Endothelial cell of umbilical vein (primary cell): ENCODE results near the gene NR5A2. TPM values are rescaled to one million over a fixed set of nuclear protein-coding genes. Genes with fewer than 3 reads are reported as not detected.

ENCODE experiments used
- BruUV-seq: library from RNA; stranded (reverse); fragments of 400-500 nt; replicated peaks from 2 replicates; lab custom pipeline; 2021; lab: Mats Ljungman, UMichigan
- CTCF ChIA-PET: fragments of 300-600, 350-600 bp; sonication (Branson Sonifier 250); formaldehyde crosslinking; loops from one replicate; lab custom pipeline; 2021; ENCODE audit warnings: antibody characterized with exemption, inconsistent platforms; lab: Charles Lee
- POLR2A ChIA-PET: fragments of 300-600, 350-600 bp; sonication (Branson Sonifier 250); formaldehyde crosslinking; loops from one replicate; lab custom pipeline; 2021; ENCODE audit warnings: antibody characterized with exemption, inconsistent platforms; lab: Charles Lee
- DNase-seq: peaks from one replicate; pipeline ENCODE4 v3.0.0-alpha.2; 2011; ENCODE audit warnings: low read depth, low spot score
- FAIRE-seq: peaks from 2 replicates; lab custom pipeline; 2011; peaks lifted over from hg19 to GRCh38; lab: Jason Lieb, UNC
- H2AFZ ChIP-seq: 2 replicates; pipeline ENCODE4 v1.6.0; 2012; ENCODE audit warnings: low read depth, low read length, control low read depth, inconsistent platforms
- H3K27ac ChIP-seq: 2 replicates; pipeline ENCODE4 v1.5.1; 2011; ENCODE audit warnings: low read depth, mild to moderate bottlenecking, control low read depth, low read length, moderate library complexity; ENCODE audit not compliant: insufficient read depth
- H3K27me3 ChIP-seq, 2 experiments: 2 replicates each; pipeline versions ENCODE4 v1.6.0 to v1.6.1; 2011; ENCODE audit warnings: low read length in 2 of 2, mixed read lengths in 1 of 2; ENCODE audit not compliant: control insufficient read depth in 2 of 2, insufficient read depth in 2 of 2
- H3K36me3 ChIP-seq, 2 experiments: 2 replicates in 1 of 2; 3 replicates in 1 of 2; pipeline ENCODE4 v1.5.1; 2011; ENCODE audit warnings: low read length in 2 of 2, mild to moderate bottlenecking in 1 of 2, moderate library complexity in 1 of 2; ENCODE audit not compliant: control insufficient read depth in 2 of 2, insufficient read depth in 2 of 2; ENCODE audit errors: extremely low read depth in 1 of 2
- H3K4me1 ChIP-seq: 3 replicates; pipeline ENCODE4 v1.5.1; 2011; ENCODE audit warnings: mild to moderate bottlenecking, low read length; ENCODE audit not compliant: control insufficient read depth, insufficient read depth; ENCODE audit errors: extremely low read depth
- H3K4me2 ChIP-seq: 2 replicates; pipeline ENCODE4 v1.6.1; 2011; ENCODE audit warnings: low read length, control low read depth, mixed read lengths; ENCODE audit not compliant: insufficient read depth
- H3K4me3 ChIP-seq, 3 experiments: fragments of 200-600 bp in 1 of 3; sonication (generic), shearing (Covaris generic) in 1 of 3; replicated peaks in 1 of 3; 2 replicates each; pipeline ENCODE4 v1.5.1; 2011 to 2016; ENCODE audit warnings: control low read depth in 3 of 3, low read length in 3 of 3, mild to moderate bottlenecking in 2 of 3, inconsistent platforms in 1 of 3, low read depth in 1 of 3, moderate library complexity in 1 of 3; ENCODE audit not compliant: insufficient read depth in 1 of 3
- H3K79me2 ChIP-seq: 2 replicates; pipeline ENCODE4 v1.6.0; 2012; ENCODE audit warnings: low read length, inconsistent platforms; ENCODE audit not compliant: control insufficient read depth, insufficient read depth
- H3K9ac ChIP-seq: replicated peaks from 2 replicates; pipeline ENCODE3; 2011; ENCODE audit warnings: low read length, control low read depth; ENCODE audit not compliant: insufficient read depth; ENCODE audit errors: extremely low read depth
- H3K9me1 ChIP-seq: replicated peaks from 3 replicates; pipeline ENCODE4 v1.6.0; 2011; ENCODE audit warnings: mild to moderate bottlenecking, low read length; ENCODE audit not compliant: control insufficient read depth, insufficient read depth; ENCODE audit errors: extremely low read depth
- H3K9me3 ChIP-seq: replicated peaks from 2 replicates; pipeline ENCODE4 v1.5.1; 2012; ENCODE audit warnings: low read length, inconsistent platforms; ENCODE audit not compliant: control insufficient read depth, insufficient read depth
- H4K20me1 ChIP-seq: replicated peaks from 2 replicates; pipeline ENCODE3; 2011; ENCODE audit warnings: mild to moderate bottlenecking, low read length; ENCODE audit not compliant: control insufficient read depth, insufficient read depth; ENCODE audit errors: extremely low read depth
- EZH2 ChIP-seq: IDR thresholded peaks from 2 replicates; pipeline ENCODE4 v1.6.1; 2012; ENCODE audit warnings: borderline replicate concordance, low read depth, mild to moderate bottlenecking, moderate library complexity, low read length, inconsistent platforms; ENCODE audit not compliant: severe bottlenecking
- FOS ChIP-seq: IDR thresholded peaks from 2 replicates; pipeline ENCODE4 v1.6.1; 2011; ENCODE audit warnings: mild to moderate bottlenecking, low read length, moderate library complexity, borderline replicate concordance; ENCODE audit not compliant: insufficient read depth
- GATA2 ChIP-seq: IDR thresholded peaks from 2 replicates; pipeline ENCODE4 v1.7.0; 2011; ENCODE audit warnings: low read depth, mild to moderate bottlenecking, moderate library complexity, mixed read lengths, low read length; ENCODE audit not compliant: insufficient read length, insufficient read depth
- JUN ChIP-seq: IDR thresholded peaks from 2 replicates; pipeline ENCODE4 v1.6.1; 2011; ENCODE audit warnings: borderline replicate concordance, low read depth; ENCODE audit not compliant: insufficient read length, insufficient read depth
- MYC ChIP-seq: IDR thresholded peaks from one replicate; pipeline ENCODE4 v1.6.1; 2011; ENCODE audit warnings: mild to moderate bottlenecking, low read depth, low read length
- POLR2A ChIP-seq: IDR thresholded peaks from 2 replicates; pipeline ENCODE4 v1.6.1; 2012; ENCODE audit warnings: low read depth, mild to moderate bottlenecking, control low read depth, low read length
- POLR2AphosphoS5 ChIP-seq: IDR thresholded peaks from 2 replicates; pipeline ENCODE4 v1.6.1; 2012; ENCODE audit warnings: low read depth, mild to moderate bottlenecking, control low read depth, low read length, moderate library complexity; ENCODE audit not compliant: insufficient read depth
- dilution Hi-C: fragments of 300-500 bp; cut with MboI; formaldehyde crosslinking; loops from one replicate; pipeline ENCODE4 v1.15.0; 2019; ENCODE audit warnings: low sequenced_read_pairs; ENCODE audit not compliant: extremely low pct_ligation_motif_present
- intact Hi-C: fragments of 100-400 bp; cut with micrococcal nuclease; formaldehyde crosslinking; loops from one replicate; pipeline ENCODE4 v1.10.0; 2022
- polyA plus RNA-seq, 4 experiments: library from polyadenylated mRNA; depleted of rRNA in 3 of 4; stranded (reverse) in 3 of 4; unstranded in 1 of 4; fragments of >200 nt; gene quantifications; 2 replicates each; pipeline versions ENCODE4 v1.2.1 to v1.2.3, GENCODE V29; 2011 to 2012; ENCODE audit warnings: missing spikeins in 1 of 4
- total RNA-seq: library from RNA; stranded (reverse); gene quantifications from 2 replicates; pipeline ENCODE4 v1.2.3, GENCODE V29; 2021
- TF ChIP-seq, protein P1 (sequence below), 2 donors: IDR thresholded peaks; 1 replicate in 1 of 2; 2 replicates in 1 of 2; pipeline ENCODE4 v1.5.1; 2011; ENCODE audit warnings: low read length in 2 of 2, mild to moderate bottlenecking in 2 of 2, moderate library complexity in 2 of 2, control low read depth in 1 of 2, inconsistent platforms in 1 of 2, low read depth in 1 of 2; ENCODE audit not compliant: insufficient read depth in 1 of 2; ENCODE audit errors: extremely low read depth in 1 of 2
- TF ChIP-seq, protein P2 (sequence below): IDR thresholded peaks from 2 replicates; pipeline ENCODE4 v1.6.1; 2011; ENCODE audit not compliant: insufficient read depth, insufficient read length

NR5A2 gene
- total and polyA plus RNA-seq, 2 donors (not counting 3 experiments of a cell fraction or from before 2014, with no cell fraction given): 3.4 to 12.1 TPM

- DNase-seq (no peak), FAIRE-seq (no peak)
- CTCF ChIA-PET: no interaction called here
- dilution Hi-C loops (no loop called here), intact Hi-C loops (no loop called here)
- no peak overlapping the region for H2AFZ ChIP-seq
- TF ChIP-seq JUN (peak; percentile 3), EZH2 (no peak)
- no peaks in the 10 kb centered on the region for H3K4me1 ChIP-seq
- H3K9me1 ChIP-seq: no peaks in the 10 kb centered on the region
- no peak overlapping the region for H3K27ac ChIP-seq
- no peaks in the 10 kb centered on the region for H4K20me1 ChIP-seq
- no peaks in the 10 kb centered on the region for H3K79me2 ChIP-seq
- no peak overlapping the region for H3K9ac ChIP-seq
- no peaks in the 10 kb centered on the region for H3K27me3 ChIP-seq
- H3K9me3 ChIP-seq: no peaks in the 10 kb centered on the region
- H3K36me3 ChIP-seq: no peaks in the 10 kb centered on the region
- BruUV-seq: no TSS peak
- POLR2A ChIA-PET: no interaction called here
- H3K4me2 ChIP-seq: no peak overlapping the region
- no peak overlapping the region for H3K4me3 ChIP-seq
Observed at GRCh38 chr1:200207711-200208126, 180.2 kb downstream of the NR5A2 start.

- H4K20me1 ChIP-seq: no peaks in the 10 kb centered on the region
- H3K4me3 ChIP-seq: no peak overlapping the region
- no peak overlapping the region for H3K4me2 ChIP-seq
- dilution Hi-C loops: no loop called here
- intact Hi-C loops: no loop called here
- no peaks in the 10 kb centered on the region for H3K79me2 ChIP-seq
- H3K9me1 ChIP-seq: no peaks in the 10 kb centered on the region
- ChIA-PET POLR2A (no interaction called here), CTCF (interaction anchor here (1.3 to 1.8 kb wide), 2 partner anchors 14 to 72 kb away, joined by 5 to 6 read pairs; no protein-coding TSS in a partner anchor)
- no peaks in the 10 kb centered on the region for H3K9me3 ChIP-seq
- no peak for DNase-seq
- no peak overlapping the region for H3K27ac ChIP-seq
- H2AFZ ChIP-seq: no peak overlapping the region
- TF ChIP-seq GATA2 (no peak), POLR2AphosphoS5 (no peak), EZH2 (no peak), POLR2A (no peak), JUN (no peak), MYC (no peak), FOS (no peak)
- TF ChIP-seq, protein P1, sequence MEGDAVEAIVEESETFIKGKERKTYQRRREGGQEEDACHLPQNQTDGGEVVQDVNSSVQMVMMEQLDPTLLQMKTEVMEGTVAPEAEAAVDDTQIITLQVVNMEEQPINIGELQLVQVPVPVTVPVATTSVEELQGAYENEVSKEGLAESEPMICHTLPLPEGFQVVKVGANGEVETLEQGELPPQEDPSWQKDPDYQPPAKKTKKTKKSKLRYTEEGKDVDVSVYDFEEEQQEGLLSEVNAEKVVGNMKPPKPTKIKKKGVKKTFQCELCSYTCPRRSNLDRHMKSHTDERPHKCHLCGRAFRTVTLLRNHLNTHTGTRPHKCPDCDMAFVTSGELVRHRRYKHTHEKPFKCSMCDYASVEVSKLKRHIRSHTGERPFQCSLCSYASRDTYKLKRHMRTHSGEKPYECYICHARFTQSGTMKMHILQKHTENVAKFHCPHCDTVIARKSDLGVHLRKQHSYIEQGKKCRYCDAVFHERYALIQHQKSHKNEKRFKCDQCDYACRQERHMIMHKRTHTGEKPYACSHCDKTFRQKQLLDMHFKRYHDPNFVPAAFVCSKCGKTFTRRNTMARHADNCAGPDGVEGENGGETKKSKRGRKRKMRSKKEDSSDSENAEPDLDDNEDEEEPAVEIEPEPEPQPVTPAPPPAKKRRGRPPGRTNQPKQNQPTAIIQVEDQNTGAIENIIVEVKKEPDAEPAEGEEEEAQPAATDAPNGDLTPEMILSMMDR (IDR thresholded peaks at IDR 0.05; ENCODE audit: extremely low read depth in 1 of 2, insufficient read depth in 1 of 2, low read depth in 1 of 2, low read length in 2 of 2): no peak
- TF ChIP-seq, protein P2, sequence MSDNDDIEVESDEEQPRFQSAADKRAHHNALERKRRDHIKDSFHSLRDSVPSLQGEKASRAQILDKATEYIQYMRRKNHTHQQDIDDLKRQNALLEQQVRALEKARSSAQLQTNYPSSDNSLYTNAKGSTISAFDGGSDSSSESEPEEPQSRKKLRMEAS: no peak
- BruUV-seq: no TSS peak
- H3K27me3 ChIP-seq: no peaks in the 10 kb centered on the region
- no peaks in the 10 kb centered on the region for H3K36me3 ChIP-seq
- no peaks in the 10 kb centered on the region for H3K4me1 ChIP-seq
- no peak for FAIRE-seq
- no peak overlapping the region for H3K9ac ChIP-seq
Observed at GRCh38 chr1:200211157-200211556, 183.6 kb downstream of the NR5A2 start.
